ENCODE measurements around the gene CCSER1.

DNA sequence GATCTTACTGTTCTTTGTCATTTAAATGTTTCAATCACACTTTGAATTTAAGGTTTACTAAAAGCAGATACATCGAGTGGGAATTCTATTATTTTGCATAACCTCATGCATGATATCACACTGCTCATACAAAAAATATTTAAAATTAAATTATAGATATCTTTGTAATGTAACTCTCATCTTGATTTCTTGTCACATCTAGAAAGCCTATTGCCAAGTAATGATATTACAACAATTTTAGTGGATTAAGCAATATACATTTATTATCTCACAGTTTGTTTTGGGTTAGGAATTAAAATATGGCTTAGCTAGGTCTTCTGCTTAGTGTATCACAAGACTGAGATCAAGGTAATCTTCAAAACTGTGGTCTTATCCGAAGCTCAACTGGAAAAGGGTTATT is 865.0 kb downstream of the CCSER1 start:
- TF ChIP-seq EZH2 (IDR thresholded peaks at IDR 0.05) (no peak), POLR2AphosphoS5 (IDR thresholded peaks at IDR 0.05; ENCODE audit: borderline replicate concordance, low read depth, low read length) (no peak), FOXP2 (optimal IDR thresholded peaks at IDR 0.05; ENCODE audit: control extremely low read depth, extremely low read length, insufficient read depth) (no peak)

All from SK-N-MC (cell line).